ENCODE measurements around the gene MORC2.

MORC2 gene

GRCh38 chr22:30949934-30950660, 18.5 kb downstream of the MORC2 start:
- DNase-seq (ENCODE audit: low spot score), result no peak

DNA sequence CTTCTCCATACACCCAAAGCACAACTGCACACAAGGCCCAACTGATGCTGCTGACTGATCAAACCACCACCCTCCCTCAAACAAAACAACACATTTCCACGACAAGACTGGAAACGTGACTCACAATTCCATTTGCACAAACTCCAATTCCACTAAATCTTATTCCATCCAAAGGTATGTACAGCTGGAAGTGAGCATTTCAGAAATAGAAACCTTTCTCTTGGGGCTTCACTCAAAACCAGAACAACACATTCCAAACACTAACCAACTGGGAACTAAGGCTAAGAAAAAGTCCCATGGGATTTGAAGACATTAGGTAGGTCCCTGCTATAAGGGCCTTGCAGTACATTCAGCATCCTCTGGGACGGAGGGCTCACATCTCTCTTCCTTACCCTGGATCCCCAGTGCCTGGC, 19.6 kb downstream of the MORC2 start:
- no peak for DNase-seq (ENCODE audit: low spot score)

GRCh38 chr22:30947816-30948454, 20.6 kb downstream of the MORC2 start:
- no peak for DNase-seq (ENCODE audit: low spot score)

GRCh38 chr22:30947173-30947815, 21.3 kb downstream of the MORC2 start:
- no peak for DNase-seq (ENCODE audit: low spot score)

DNA sequence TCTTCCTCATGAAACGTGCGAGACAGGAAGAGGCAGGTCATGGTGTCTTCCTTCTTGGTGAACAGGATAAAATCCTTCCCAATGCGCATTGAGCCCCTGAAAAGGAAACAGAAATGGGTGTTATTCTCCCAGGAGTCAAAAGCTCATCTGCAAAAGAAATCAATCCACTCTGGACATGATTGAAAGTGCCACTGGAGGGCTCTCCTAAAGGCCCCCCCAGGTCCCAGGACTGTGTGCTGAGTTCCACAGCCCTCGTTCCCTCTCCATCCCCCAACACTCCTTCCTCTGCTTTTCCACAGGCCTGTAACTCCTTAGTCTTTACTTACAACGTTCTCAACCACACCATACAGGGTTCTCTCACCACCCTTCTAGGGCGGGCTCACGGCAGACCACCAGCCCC, 22.2 kb downstream of the MORC2 start:
- DNase-seq (ENCODE audit: low spot score), result no peak

GRCh38 chr22:30945653-30946052, 22.9 kb downstream of the MORC2 start:
- no peak for DNase-seq (ENCODE audit: low spot score)

GRCh38 chr22:30944986-30945385, 23.6 kb downstream of the MORC2 start:
- DNase-seq (ENCODE audit: low spot score), result no peak

DNA sequence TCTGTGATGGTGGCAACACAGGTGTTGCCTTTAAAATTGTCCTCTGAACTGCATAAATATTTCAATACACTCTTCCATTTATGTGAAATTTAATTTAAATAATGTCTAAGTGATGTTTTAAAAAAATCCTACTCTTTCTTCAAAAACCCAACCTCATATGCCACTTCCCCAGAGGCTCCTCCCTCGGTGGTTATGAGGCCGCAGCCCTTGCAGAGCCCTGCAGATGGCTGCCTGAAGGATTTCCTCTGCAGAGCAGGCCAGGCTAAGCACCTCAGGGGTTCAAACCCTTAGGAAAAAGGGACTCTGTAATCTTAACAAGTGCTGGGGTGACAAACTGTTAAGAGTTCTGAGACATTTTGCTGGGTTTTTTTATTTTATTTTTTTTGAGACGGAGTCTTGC, 25.2 kb downstream of the MORC2 start:
- no peak for DNase-seq (ENCODE audit: low spot score)

DNA sequence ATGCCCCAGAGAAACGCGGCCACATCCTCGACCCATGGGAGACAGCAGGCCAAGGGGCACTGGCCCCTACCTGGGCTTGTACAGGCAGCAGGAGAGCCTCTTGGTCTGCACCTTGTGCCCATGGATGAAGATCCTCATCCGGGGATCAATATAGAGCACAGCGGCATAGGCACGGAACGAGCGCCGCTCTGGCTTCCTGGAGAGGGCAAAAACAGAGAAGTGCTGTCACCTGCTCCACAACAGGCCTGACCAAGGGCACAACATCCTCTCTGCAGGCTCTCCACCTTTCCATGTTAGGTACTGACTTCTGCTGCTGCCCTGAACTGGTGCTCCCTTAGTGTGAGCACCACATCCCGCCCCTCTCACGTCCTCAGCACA, 27.2 kb downstream of the MORC2 start:
- no peak for DNase-seq (ENCODE audit: low spot score)

- no peak for DNase-seq (ENCODE audit: low spot score)
These were observed 27.8 kb downstream of the MORC2 start for GRCh38 chr22:30940685-30941362.

DNA sequence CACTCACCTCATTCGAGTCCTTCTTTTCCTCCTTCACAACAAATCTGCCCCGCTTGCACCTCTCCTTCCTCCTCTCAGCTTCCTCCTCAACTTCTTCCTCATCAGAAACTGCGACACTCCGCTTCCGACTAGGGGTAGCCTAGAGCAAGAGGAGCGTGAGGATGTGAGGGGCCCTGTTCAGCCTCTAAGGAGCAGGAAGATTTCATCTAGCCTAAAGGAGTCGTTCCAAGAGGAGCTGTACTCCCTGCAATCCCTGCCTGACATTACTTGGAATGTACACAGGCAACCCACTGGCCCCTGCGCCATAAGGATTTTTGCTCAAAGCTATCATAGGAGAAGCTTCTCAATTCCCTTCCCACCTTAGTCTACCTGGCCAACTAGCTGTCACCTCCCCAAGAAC, 34.5 kb downstream of the MORC2 start:
- DNase-seq (ENCODE audit: low spot score), result no peak

DNA sequence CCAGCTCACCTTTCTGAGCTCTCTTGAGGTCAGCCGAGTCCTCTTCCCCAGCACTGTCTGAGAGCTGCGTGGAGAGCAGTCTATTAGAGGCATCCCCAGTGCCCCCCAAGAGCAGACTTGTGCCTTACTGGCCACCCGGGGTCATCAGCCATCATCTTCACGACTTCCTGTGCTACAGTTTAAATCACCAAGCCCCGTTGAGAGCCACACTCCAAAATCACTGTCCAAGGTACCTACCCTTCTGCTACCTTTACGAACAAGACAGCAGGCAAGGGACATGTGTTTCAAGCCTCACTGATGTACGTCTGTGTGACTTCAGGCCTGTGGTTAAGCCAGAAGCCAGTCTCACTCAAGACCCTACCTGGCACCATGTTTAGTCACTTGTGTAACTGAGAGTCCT, 35.1 kb downstream of the MORC2 start:
- DNase-seq (ENCODE audit: low spot score), result no peak

- DNase-seq (ENCODE audit: low spot score), result no peak
These were observed 35.9 kb downstream of the MORC2 start for GRCh38 chr22:30932661-30933060.

DNA sequence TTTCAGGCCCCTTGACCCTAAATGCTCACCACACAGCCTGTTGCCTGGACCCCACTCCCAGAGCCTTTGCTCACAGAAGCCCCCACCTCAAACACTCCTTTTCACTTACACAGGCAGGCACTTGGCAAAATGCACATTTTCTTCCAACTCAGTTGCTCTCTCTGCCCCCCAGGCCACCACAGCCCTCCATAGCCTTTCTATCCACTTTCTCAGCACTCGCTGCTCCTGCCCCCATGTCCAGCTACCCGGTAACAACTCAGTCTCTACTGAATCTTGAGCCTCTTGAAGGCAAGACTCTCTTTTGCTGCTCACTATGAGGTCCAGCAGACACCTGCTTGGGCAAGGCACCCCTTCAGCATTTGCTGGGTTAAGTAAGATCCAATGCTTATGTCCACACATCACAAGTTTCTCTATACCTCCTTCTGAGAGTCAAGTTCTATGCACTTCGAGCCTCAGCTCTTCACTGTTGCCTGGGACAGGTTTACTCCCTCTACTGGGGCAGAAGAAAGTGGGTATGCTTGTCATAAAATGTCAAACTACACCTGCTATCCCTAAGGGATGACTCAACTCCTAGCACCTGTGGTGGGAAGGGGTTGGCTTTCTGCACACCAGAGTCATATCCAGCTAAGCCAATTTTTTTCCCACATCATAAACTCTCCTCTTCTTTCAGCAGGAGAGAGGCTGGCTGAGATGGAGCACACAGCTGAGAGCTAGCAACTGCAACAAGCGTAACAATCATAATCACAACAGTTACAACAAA, 36.9 kb downstream of the MORC2 start:
- no peak for DNase-seq (ENCODE audit: low spot score)

GRCh38 chr22:30930228-30930627, 38.3 kb downstream of the MORC2 start:
- no peak for DNase-seq (ENCODE audit: low spot score)

DNA sequence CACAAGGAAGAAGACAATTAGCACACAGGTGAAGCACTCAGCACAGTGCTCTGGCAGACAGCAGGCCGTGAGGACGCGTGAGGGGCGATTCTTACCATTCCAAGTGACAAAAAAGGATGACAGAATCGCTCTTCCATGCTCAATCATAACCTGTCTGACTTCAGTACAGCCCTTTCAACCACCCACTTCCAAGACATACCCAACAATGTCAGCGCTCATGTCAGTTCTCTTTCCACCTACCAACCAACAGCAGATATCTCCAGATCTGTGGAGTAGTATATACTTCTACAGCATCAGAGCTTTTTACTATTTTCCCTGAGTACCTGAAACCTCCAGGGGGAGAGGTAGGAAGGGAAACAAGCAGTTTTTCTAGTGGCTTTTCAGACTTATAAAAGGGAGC, 40.2 kb downstream of the MORC2 start:
- no peak for DNase-seq (ENCODE audit: low spot score)

GRCh38 chr22:30927806-30928205, 40.8 kb downstream of the MORC2 start:
- no peak for DNase-seq (ENCODE audit: low spot score)

DNA sequence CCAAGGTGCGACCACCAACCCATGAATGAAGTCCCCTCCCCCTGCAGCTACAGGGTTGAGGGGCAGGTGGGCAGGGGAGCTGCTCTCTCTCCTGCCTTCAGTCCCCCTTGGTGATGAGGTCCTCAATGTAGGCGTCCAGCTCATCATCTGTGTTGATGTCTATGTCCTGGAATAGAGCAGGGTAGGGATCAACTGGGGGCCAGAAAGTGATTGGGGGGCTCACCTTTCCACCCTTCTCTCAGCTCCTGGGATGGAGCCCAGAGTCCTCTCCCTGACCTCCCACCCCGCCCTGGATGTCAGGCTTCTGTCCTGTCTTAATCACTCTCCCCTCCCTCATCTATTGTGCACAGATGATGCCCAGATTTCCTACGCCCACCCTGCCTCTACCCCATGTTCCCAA, 41.9 kb downstream of the MORC2 start:
- no peak for DNase-seq (ENCODE audit: low spot score)

DNA sequence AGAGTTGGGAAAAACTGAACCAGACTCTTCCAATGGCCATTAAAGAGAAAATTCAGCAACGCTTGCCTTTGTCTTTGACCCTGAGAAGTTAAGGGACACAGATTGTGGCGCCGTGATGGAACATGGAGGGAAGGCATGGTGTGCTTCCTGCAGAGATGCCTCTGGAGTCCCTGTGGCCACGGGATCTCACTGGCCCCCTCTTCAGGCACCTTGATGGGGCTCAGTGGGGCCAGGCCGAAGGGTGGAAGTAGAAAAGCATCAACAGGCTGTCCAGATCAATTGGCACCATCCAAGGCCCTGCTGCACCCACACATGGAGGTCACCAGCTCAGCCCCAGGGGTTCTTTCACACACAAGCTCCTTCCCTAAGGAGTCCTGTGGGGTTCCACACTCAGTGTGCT, 42.9 kb downstream of the MORC2 start:
- DNase-seq (ENCODE audit: low spot score), result no peak

- peak; percentile 54 for DNase-seq (ENCODE audit: low spot score)
These were observed 45.2 kb downstream of the MORC2 start for GRCh38 chr22:30923168-30923900.

GRCh38 chr22:30922151-30922611, 46.4 kb downstream of the MORC2 start:
- no peak for DNase-seq (ENCODE audit: low spot score)

All from left forelimb (tissue), 1 donor.